Measurements from ENCODE around the gene POM121C.
A peak's percentile ranks its signal among the peaks of the same experiment; 100 is the strongest.
"Not testable (repeated sequence)": the region's sequence is repeated elsewhere in the genome, so short reads cannot be mapped to it uniquely, and the experiment has no call there.

Gene POM121C

GRCh38 chr7:75485979-75486643, at the start of gene POM121C:
Gene POM121C, minus strand, starts transcription at chr7:75486299. Its CDS starts 44,803 bp downstream, at chr7:75441496.
- peak; percentile 86 for DNase-seq

- DNase-seq = peak; percentile 73
Observed at GRCh38 chr7:75534727-75535307, 48.7 kb upstream of the POM121C start.

GRCh38 chr7:75533926-75534325, 47.8 kb upstream of the POM121C start:
- no peak for DNase-seq

- no peak for DNase-seq
Observed at GRCh38 chr7:75532639-75533038, 46.5 kb upstream of the POM121C start.

- DNase-seq = no peak
Observed at GRCh38 chr7:75531359-75531821, 45.3 kb upstream of the POM121C start.

- not testable (repeated sequence) for DNase-seq
Observed at GRCh38 chr7:75527224-75527722, 41.2 kb upstream of the POM121C start.

GRCh38 chr7:75521727-75522126, 35.6 kb upstream of the POM121C start:
- DNase-seq = not testable (repeated sequence)

- not testable (repeated sequence) for DNase-seq
Observed at GRCh38 chr7:75518842-75519241, 32.7 kb upstream of the POM121C start.

GRCh38 chr7:75509033-75509432, 22.9 kb upstream of the POM121C start:
- DNase-seq = not testable (repeated sequence)

- DNase-seq = not testable (repeated sequence)
Observed at GRCh38 chr7:75492020-75492419, 5.9 kb upstream of the POM121C start, which contains the start of gene SPDYE5. Gene SPDYE5, plus strand, starts transcription at chr7:75492320. Its CDS starts 1,728 bp downstream, at chr7:75494048.

GRCh38 chr7:75485355-75485978, 632 bp downstream of the POM121C start:
- not testable (repeated sequence) for DNase-seq

- DNase-seq = not testable (repeated sequence)
Observed at GRCh38 chr7:75480313-75480712, 5.8 kb downstream of the POM121C start.

- not testable (repeated sequence) for DNase-seq
Observed at GRCh38 chr7:75477457-75477856, 8.6 kb downstream of the POM121C start.

GRCh38 chr7:75470166-75470565, 15.9 kb downstream of the POM121C start:
- DNase-seq = not testable (repeated sequence)

GRCh38 chr7:75460541-75460940, 25.6 kb downstream of the POM121C start:
- not testable (repeated sequence) for DNase-seq

GRCh38 chr7:75458034-75458433, 28.1 kb downstream of the POM121C start:
- not testable (repeated sequence) for DNase-seq

- not testable (repeated sequence) for DNase-seq
Observed at GRCh38 chr7:75456403-75456802, 29.7 kb downstream of the POM121C start.

GRCh38 chr7:75452494-75452955, 33.6 kb downstream of the POM121C start:
- DNase-seq = not testable (repeated sequence)

GRCh38 chr7:75449946-75450345, 36.2 kb downstream of the POM121C start:
- not testable (repeated sequence) for DNase-seq

- DNase-seq = peak; percentile 23
Observed at GRCh38 chr7:75442465-75443111, 43.5 kb downstream of the POM121C start.

GRCh38 chr7:75442101-75442464, 44.0 kb downstream of the POM121C start:
- DNase-seq = not testable (repeated sequence)

GRCh38 chr7:75439000-75439399, 47.1 kb downstream of the POM121C start:
- not testable (repeated sequence) for DNase-seq

GRCh38 chr7:75423481-75423880, 62.6 kb downstream of the POM121C start:
- not testable (repeated sequence) for DNase-seq
